Loucy (cell line): ENCODE measurements around the gene IL18R1.

Experiments used
- CTCF ChIP-seq: fragments of 200-600 bp; sonication (generic); conservative IDR thresholded peaks from 2 replicates; pipeline ENCODE4 v1.5.1; 2014; ENCODE audit warnings: mild to moderate bottlenecking, antibody characterized with exemption, low read length
- EZH2phosphoT487 ChIP-seq: fragments of 200-600 bp; IDR thresholded peaks from 2 replicates; pipeline ENCODE4 v1.6.1; 2018; ENCODE audit warnings: antibody characterized with exemption, mild to moderate bottlenecking, moderate library complexity, borderline replicate concordance

DNA sequence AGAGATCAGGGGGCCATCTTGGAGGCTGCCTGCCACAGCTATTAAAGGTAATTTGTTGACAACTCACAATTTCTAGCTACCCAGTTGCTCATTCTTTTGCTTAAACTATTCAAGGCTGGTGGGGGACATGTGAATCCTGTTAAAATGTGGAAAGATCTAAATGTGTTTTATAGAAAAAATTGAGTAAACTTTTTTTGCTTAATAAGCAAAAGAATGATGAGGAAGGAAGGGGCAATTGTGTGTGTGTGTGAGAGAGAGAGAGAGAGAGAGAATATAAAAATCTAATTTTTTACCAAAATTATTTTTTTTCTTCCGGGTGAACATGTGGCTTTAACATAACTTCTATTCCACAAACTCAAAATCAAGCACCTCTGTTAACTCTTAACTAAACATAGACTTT is 49.5 kb upstream of the IL18R1 start:
- no peak for TF ChIP-seq CTCF
- no peak for TF ChIP-seq EZH2phosphoT487
